GM18526 (cell line): Measurements from ENCODE around the gene MKLN1.

Experiments used
- POLR2A ChIP-seq: IDR thresholded peaks from 3 replicates; pipeline ENCODE4 v1.6.1; 2011; ENCODE audit not compliant: insufficient read length; ENCODE audit errors: extremely low read depth

Gene MKLN1

GRCh38 chr7:131494182-131494581 is 166.5 kb downstream of the MKLN1 start:
- no peak for TF ChIP-seq POLR2A

DNA sequence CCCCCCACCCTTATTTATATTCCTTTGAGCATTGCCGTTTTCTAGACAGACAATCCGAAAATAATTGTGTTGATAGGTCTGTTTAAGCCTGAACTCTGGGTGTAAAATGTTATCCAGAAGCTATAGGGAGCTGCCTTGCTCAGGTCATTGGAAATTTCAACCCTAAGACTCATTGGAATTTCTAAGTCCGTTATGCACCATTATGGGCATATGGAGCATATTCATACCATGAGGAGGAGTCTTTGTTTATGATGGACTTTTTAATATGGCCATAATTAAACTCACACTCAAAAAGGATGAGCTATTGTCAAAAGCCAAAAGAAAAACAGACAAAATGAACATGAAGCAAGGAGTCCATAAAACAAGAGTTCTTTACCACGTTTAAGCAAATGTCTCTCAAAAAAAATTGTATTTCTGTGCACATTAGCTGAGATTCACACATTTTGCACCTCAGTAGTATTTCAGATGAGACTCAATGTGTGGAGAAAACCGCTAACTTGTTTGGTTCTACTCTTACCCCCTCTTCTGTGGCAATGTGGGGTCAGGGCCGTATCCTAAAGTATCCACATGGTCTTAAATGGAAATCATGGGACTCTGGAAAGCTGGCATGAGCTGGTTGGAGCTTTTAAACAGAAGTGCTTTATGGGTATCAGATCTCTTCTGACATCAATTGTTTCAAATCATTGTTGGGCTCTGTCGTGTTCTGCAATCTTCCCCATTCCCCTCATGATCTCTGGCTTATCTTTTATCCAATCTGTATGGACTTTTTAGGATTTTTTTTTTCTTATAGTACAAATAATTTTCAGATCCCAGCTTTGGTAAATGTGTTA is 168.2 kb downstream of the MKLN1 start:
- TF ChIP-seq POLR2A = no peak

GRCh38 chr7:131497454-131497853 is 169.8 kb downstream of the MKLN1 start:
- TF ChIP-seq POLR2A = no peak

- TF ChIP-seq POLR2A = no peak
Measured at GRCh38 chr7:131498237-131498885, 170.7 kb downstream of the MKLN1 start.

DNA sequence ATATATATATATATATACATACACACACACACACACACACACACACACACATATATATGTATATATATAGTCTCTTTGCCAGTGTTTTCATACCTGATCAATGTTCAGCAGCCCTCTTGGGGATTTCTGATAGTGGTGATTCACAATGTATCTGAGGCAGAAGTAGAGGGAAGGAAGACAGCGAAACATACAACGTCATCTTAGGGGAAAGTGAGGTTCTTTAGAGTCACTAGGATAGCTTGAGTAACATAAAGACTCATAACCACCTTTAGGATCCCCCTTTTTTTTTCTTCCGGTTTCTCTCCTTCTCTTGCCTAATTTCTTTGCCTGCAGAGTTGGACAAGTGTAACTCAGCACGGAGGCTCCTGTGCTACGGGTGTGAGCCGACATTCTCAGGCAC is 172.1 kb downstream of the MKLN1 start:
- no peak for TF ChIP-seq POLR2A

DNA sequence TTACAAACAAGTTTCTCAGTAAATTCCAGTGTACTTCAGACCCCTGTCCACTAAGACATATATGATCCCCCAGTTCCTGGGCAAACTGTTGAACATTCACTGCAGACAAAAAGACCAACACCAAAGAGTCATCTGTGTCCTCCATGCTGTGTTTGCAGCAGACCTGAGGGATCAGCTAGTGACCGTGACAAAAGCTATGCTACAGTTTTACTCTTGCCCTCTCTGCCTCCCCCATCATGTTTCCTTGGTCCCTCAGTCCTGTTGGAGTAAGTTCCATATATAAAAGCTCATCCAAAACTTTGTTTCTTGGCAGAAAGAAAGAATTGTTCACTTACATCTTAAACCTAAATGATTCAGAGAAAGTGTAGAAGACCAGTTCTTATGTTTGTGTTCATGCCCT is 172.7 kb downstream of the MKLN1 start:
- no peak for TF ChIP-seq POLR2A

- TF ChIP-seq POLR2A = no peak
Measured at GRCh38 chr7:131501422-131501821, 173.7 kb downstream of the MKLN1 start.

- no peak for TF ChIP-seq POLR2A
Measured at GRCh38 chr7:131501930-131502685, 174.4 kb downstream of the MKLN1 start.

- no peak for TF ChIP-seq POLR2A
Measured at GRCh38 chr7:131502810-131503508, 175.3 kb downstream of the MKLN1 start.

DNA sequence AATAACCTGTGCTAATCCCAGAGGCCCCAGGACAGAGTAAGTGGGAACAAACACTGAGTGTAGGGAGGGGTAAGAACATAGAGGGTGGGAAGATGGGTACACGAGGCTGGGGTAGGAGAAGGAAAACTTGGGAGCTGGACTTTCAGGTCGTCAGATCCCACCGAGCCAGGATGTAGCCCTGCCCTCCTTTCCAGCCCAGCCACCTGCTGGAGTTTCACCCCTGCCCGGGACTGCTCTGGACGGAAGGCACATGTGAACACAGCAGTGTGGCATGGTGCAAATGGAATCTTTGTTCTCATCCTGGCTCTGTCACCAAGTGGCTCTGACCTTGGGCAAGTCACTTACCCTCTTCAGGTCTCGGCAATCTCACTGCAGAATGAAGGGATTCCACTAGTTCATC is 176.0 kb downstream of the MKLN1 start:
- TF ChIP-seq POLR2A = no peak

DNA sequence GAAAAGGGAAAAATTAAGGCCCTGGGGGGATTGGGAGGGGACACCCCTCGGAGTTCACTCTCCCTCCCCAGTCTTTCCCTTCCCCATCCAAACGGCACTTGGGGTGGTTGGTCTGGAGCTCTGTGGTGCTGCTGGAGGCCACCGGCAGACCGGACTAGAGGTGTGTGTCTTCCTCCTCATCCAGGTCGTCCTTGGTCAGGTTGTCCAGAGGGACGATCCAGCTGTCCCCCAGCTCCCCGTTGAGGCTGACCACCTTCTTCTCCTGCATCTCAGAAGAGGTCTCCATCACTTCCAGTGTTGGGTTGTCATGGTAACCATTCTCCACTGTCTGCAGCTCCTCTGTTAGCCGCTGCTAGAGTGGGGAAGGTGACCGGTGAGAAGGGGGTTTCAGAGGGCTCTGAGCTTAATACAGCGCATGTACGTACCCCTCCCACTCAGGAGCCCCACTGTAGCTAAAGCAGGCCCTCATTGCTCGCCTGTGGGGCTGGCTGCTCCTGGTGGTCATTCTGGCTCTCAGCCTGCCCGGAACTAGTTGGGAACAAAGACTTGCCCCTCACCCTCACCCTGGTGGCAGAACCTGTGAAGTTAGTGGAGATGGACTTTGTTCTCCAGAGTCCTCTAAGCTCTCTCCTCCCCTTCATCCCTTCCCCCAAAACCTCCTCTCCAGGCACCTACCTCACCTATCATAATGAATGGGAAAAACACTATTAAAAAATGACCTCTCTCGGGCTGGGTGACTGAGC is 176.7 kb downstream of the MKLN1 start:
- TF ChIP-seq POLR2A = no peak

DNA sequence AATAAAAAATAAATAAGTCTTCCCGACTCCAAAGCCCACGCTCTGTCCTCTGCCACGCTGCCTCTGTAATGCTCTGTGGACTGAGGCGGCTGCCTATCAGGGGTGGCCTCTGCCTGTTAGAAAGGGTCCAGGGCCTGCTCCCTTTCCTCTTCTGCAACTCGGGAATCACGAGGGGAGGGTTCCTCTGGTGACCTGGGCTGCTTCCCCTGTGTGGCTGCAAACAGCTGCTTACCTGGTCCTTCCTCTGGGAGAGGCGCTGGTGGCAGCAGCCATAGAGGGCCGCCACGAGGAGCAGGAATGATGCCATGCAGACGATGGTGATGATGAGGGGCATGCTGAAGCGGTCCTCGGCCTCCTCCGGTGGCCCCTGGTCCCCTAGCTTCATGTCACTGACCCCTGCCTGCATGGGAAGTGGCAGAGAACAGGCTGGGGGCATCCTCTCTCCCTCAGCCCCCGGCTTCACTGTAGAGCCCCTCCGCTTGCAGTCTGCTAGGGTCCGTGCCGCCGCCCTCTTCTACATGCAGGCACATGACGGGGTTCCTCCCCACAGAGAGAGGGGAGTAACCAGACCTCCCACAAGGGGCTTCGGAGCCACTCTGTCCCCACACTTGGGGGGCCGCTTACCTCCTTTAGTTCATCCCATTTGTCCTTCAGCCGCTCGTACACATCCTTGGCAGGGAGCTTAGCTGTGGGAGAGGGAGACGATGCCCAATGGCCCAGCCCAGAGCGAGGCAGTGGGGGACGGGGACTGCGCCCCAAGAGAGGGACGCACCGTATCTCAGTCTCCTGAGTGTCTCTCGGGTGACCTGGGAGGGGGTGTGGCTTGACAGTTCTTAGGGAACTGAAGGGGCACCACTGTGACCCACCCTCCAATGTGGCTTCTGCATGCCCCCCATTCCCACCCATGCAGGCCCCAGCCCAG is 178.2 kb downstream of the MKLN1 start:
- no peak for TF ChIP-seq POLR2A

DNA sequence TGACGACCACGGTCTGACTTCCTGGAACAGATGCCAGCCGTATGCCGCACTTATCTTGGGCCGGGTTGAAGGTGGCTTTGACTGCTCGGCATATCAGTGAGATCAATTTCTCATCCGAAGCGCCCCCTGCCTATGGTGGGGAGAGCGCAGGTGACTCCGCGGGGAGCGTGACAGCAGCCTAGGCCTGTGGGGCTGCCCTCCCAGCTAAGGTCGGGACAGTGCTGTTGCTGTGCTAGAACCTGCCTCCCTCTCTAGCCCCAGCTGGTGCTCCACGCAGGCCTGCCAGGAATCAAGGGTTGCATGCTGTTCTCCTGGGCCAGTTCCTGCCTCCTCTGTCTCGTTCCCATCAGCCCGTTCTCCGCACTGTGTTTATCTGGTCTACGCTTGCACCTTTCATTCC is 178.9 kb downstream of the MKLN1 start:
- TF ChIP-seq POLR2A = no peak
